AG09319 (cell line): ENCODE results near the gene SULT4A1.
A peak's percentile ranks its signal among the peaks of the same experiment; 100 is the strongest.

Source experiments
- DNase-seq: peaks from one replicate; pipeline ENCODE4 v3.0.0-alpha.2; 2010; ENCODE audit warnings: low read depth; ENCODE audit errors: extremely low read depth
- CTCF ChIP-seq: IDR thresholded peaks from 2 replicates; pipeline ENCODE4 v1.5.1; 2011; ENCODE audit warnings: low read depth, mild to moderate bottlenecking, inconsistent platforms, low read length, moderate library complexity

Gene SULT4A1

GRCh38 chr22:43852573-43853327, 9.6 kb downstream of the SULT4A1 start:
- TF ChIP-seq CTCF: no peak
- DNase-seq: no peak

GRCh38 chr22:43851979-43852307, 10.4 kb downstream of the SULT4A1 start:
- no peak for DNase-seq
- no peak for TF ChIP-seq CTCF

- DNase-seq: no peak
- no peak for TF ChIP-seq CTCF
These were observed 11.0 kb downstream of the SULT4A1 start for GRCh38 chr22:43851058-43851978.

- no peak for TF ChIP-seq CTCF
- no peak for DNase-seq
These were observed 11.8 kb downstream of the SULT4A1 start for GRCh38 chr22:43850529-43850928.

GRCh38 chr22:43849731-43850130, 12.6 kb downstream of the SULT4A1 start:
- DNase-seq: no peak
- no peak for TF ChIP-seq CTCF

- TF ChIP-seq CTCF: peak; percentile 41
- DNase-seq: no peak
These were observed 13.7 kb downstream of the SULT4A1 start for GRCh38 chr22:43848366-43849171.
